Measurements from ENCODE around the gene GNG12. TPM values are rescaled to one million over a fixed set of nuclear protein-coding genes. Genes with fewer than 3 reads are reported as not detected.

GNG12 gene
- total and polyA plus RNA-seq, 2 donors from 2014 or later = 46.1 to 89.3 TPM

DNA sequence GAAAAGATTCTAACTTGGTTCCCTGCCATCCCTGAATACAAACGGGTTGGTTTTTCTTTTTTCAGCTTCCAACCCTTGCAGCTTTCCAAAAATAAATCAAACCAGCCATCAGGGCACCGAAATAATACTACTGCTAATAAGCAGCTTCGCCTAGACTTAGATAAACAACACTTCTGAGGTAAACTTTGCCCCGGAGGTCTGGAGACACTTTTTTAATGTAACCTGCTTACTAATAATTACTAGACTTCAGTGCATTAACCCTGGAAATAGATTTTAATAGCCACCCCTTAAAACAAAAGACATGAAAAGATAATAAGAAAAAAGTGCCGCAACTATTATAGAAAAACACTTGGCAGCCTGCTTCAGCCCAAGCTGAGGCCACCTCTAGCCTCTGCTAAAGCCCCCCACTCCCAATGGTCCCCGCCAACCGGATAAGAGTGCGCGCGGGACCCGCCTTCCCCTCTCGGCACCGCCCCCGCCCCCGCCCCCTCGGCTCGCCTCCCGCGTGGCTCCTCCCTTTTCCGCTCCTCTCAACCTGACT, 148.7 kb downstream of the GNG12 start:
- Histone ChIP-seq H3K27ac (ENCODE audit: low read depth in 2 of 2, low read length in 2 of 2) (peak overlapping the region; percentile 71 to 72), H3K4me3 (ENCODE audit: low read length in 3 of 3) (peak overlapping the region; percentile 43 to 62 (median 58)), H3K27me3 (ENCODE audit: control insufficient read depth, insufficient read depth, low read length) (no peaks in the 10 kb centered on the region), H3K36me3 (ENCODE audit: control insufficient read depth in 2 of 3, insufficient read depth in 3 of 3, low read length in 3 of 3) (peaks cover 2 to 26% (median 10%) of the 10 kb centered on the region in 3 donors), H3K9me3 (ENCODE audit: control insufficient read depth in 2 of 3, insufficient read depth in 1 of 3, low read length in 3 of 3) (no peaks in the 10 kb centered on the region), H3K4me1 (ENCODE audit: control insufficient read depth in 2 of 3, insufficient read depth in 2 of 3, low read depth in 1 of 3, low read length in 3 of 3) (peaks cover 3 to 10% (median 5%) of the 10 kb centered on the region in 3 donors), H3K9ac (ENCODE audit: low read length in 3 of 3) (peak overlapping the region in 1 of 3 donors; percentile 65)
- TF ChIP-seq, protein P1, sequence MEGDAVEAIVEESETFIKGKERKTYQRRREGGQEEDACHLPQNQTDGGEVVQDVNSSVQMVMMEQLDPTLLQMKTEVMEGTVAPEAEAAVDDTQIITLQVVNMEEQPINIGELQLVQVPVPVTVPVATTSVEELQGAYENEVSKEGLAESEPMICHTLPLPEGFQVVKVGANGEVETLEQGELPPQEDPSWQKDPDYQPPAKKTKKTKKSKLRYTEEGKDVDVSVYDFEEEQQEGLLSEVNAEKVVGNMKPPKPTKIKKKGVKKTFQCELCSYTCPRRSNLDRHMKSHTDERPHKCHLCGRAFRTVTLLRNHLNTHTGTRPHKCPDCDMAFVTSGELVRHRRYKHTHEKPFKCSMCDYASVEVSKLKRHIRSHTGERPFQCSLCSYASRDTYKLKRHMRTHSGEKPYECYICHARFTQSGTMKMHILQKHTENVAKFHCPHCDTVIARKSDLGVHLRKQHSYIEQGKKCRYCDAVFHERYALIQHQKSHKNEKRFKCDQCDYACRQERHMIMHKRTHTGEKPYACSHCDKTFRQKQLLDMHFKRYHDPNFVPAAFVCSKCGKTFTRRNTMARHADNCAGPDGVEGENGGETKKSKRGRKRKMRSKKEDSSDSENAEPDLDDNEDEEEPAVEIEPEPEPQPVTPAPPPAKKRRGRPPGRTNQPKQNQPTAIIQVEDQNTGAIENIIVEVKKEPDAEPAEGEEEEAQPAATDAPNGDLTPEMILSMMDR (IDR thresholded peaks at IDR 0.05; ENCODE audit: borderline replicate concordance, extremely low read depth, insufficient read depth) = no peak
- FAIRE-seq = no peak
- intact Hi-C loops (cut with DNase I) = loop anchor here (10.0 kb wide), 1 partner anchor 70 kb away; no protein-coding TSS in a partner anchor
- DNase-seq = no peak

- no peak for FAIRE-seq
- Histone ChIP-seq H3K36me3 (ENCODE audit: control insufficient read depth in 2 of 3, insufficient read depth in 3 of 3, low read length in 3 of 3) (peaks cover 2 to 20% (median 10%) of the 10 kb centered on the region in 3 donors), H3K27ac (ENCODE audit: low read depth in 2 of 2, low read length in 2 of 2) (peak overlapping the region; percentile 71 to 72), H3K9me3 (ENCODE audit: control insufficient read depth in 2 of 3, insufficient read depth in 1 of 3, low read length in 3 of 3) (no peaks in the 10 kb centered on the region), H3K4me3 (ENCODE audit: low read length in 3 of 3) (peak overlapping the region; percentile 12 to 62 (median 58)), H3K27me3 (ENCODE audit: control insufficient read depth, insufficient read depth, low read length) (no peaks in the 10 kb centered on the region), H3K9ac (ENCODE audit: low read length in 3 of 3) (peak overlapping the region in 1 of 3 donors; percentile 65), H3K4me1 (ENCODE audit: control insufficient read depth in 2 of 3, insufficient read depth in 2 of 3, low read depth in 1 of 3, low read length in 3 of 3) (peaks cover 3 to 10% (median 3%) of the 10 kb centered on the region in 3 donors)
- TF ChIP-seq, protein P1 (IDR thresholded peaks at IDR 0.05; ENCODE audit: borderline replicate concordance, extremely low read depth, insufficient read depth) = no peak
- intact Hi-C loops (cut with DNase I) = loop anchor here (10.0 kb wide), 1 partner anchor 71 kb away; no protein-coding TSS in a partner anchor
- peak in 1 of 5 donors; percentile 57 for DNase-seq
Observed at GRCh38 chr1:67683766-67684525, 149.3 kb downstream of the GNG12 start.

DNA sequence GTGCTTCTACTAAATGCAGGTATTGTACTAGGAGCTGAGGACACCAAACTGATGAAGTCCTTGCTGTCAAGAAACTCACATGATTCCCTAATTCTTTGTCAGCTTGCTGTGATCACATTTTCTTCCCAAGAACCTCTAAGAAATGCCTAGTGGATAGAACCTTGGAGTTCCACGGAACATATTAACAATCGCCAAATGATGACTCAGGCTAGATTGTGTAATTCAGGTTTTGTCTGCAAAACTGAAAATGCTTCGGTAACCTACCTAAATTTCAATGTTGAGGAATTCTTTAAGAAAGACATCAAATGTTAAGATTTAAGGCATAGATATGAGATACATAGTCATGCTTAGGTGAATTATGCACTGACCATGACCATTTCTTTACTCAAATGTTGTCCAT, 150.0 kb downstream of the GNG12 start:
- Histone ChIP-seq H3K27ac (ENCODE audit: low read depth in 2 of 2, low read length in 2 of 2) (no peak overlapping the region), H3K9me3 (ENCODE audit: control insufficient read depth in 2 of 3, insufficient read depth in 1 of 3, low read length in 3 of 3) (no peaks in the 10 kb centered on the region), H3K9ac (ENCODE audit: low read length in 3 of 3) (no peak overlapping the region), H3K27me3 (ENCODE audit: control insufficient read depth, insufficient read depth, low read length) (no peaks in the 10 kb centered on the region), H3K4me3 (ENCODE audit: low read length in 3 of 3) (no peak overlapping the region), H3K36me3 (ENCODE audit: control insufficient read depth in 2 of 3, insufficient read depth in 3 of 3, low read length in 3 of 3) (peaks cover 1 to 14% (median 6%) of the 10 kb centered on the region in 3 donors), H3K4me1 (ENCODE audit: control insufficient read depth in 2 of 3, insufficient read depth in 2 of 3, low read depth in 1 of 3, low read length in 3 of 3) (peaks cover 3 to 10% (median 4%) of the 10 kb centered on the region in 3 donors)
- intact Hi-C loops (cut with DNase I) = loop anchor here (10.0 kb wide), 1 partner anchor 71 kb away; no protein-coding TSS in a partner anchor
- DNase-seq = no peak
- FAIRE-seq = no peak
- TF ChIP-seq, protein P1 (IDR thresholded peaks at IDR 0.05; ENCODE audit: borderline replicate concordance, extremely low read depth, insufficient read depth) = no peak
